Parathyroid adenoma (tissue), 2 donors: ENCODE data around the gene MPPE1.
A peak's percentile ranks its signal among the peaks of the same experiment; 100 is the strongest.

Experiments
- H2AFZ ChIP-seq: fragments of 300-600 bp; sonication (generic); one replicate; pipeline ENCODE4 v1.7.0; 2017; ENCODE audit warnings: antibody characterized with exemption, mild to moderate bottlenecking
- H3K27ac ChIP-seq: fragments of 300-600 bp; sonication (generic); one replicate; pipeline ENCODE4 v1.7.0; 2017
- H3K27me3 ChIP-seq: fragments of 300-600 bp; sonication (generic); one replicate; pipeline ENCODE4 v1.7.0; 2017; ENCODE audit warnings: low read length; ENCODE audit not compliant: control insufficient read depth, insufficient read depth
- H3K36me3 ChIP-seq: fragments of 300-600 bp; sonication (generic); one replicate; pipeline ENCODE4 v1.7.0; 2017; ENCODE audit warnings: low read length; ENCODE audit not compliant: control insufficient read depth, insufficient read depth
- H3K4me1 ChIP-seq: fragments of 300-600 bp; sonication (generic); one replicate; pipeline ENCODE4 v1.7.0; 2017; ENCODE audit warnings: control low read depth
- H3K4me2 ChIP-seq: fragments of 300-600 bp; sonication (generic); one replicate; pipeline ENCODE4 v1.7.0; 2017; ENCODE audit warnings: low read length
- H3K4me3 ChIP-seq: fragments of 300-600 bp; sonication (generic); one replicate; pipeline ENCODE4 v1.7.0; 2017; ENCODE audit warnings: low read depth, low read length
- H3K79me2 ChIP-seq: fragments of 300-600 bp; sonication (generic); one replicate; pipeline ENCODE4 v1.7.0; 2017; ENCODE audit warnings: control low read depth
- H3K9ac ChIP-seq: fragments of 300-600 bp; sonication (generic); one replicate; pipeline ENCODE4 v1.7.0; 2017; ENCODE audit warnings: mild to moderate bottlenecking
- H3K9me3 ChIP-seq: fragments of 300-600 bp; sonication (generic); one replicate; pipeline ENCODE4 v1.7.0; 2017; ENCODE audit warnings: low read length; ENCODE audit not compliant: control insufficient read depth
- CTCF ChIP-seq: fragments of 300-600 bp; sonication (generic); IDR thresholded peaks from one replicate; pipeline ENCODE4 v1.7.0; 2017; ENCODE audit warnings: antibody characterized with exemption, mild to moderate bottlenecking
- donor health status: primary hyperparathyroidism.

The MPPE1 gene

GRCh38 chr18:11872479-11873136, 35.5 kb downstream of the MPPE1 start:
- Histone ChIP-seq H3K9me3 (no peaks in the 10 kb centered on the region), H3K4me2 (no peak overlapping the region), H2AFZ (peak overlapping the region; percentile 54), H3K4me1 (no peaks in the 10 kb centered on the region), H3K27ac (no peak overlapping the region), H3K9ac (no peak overlapping the region), H3K27me3 (no peaks in the 10 kb centered on the region), H3K79me2 (no peaks in the 10 kb centered on the region), H3K36me3 (no peaks in the 10 kb centered on the region), H3K4me3 (no peak overlapping the region)
- TF ChIP-seq CTCF, result peak; percentile 64

GRCh38 chr18:11871501-11871900, 36.6 kb downstream of the MPPE1 start:
- Histone ChIP-seq H3K27me3 (no peaks in the 10 kb centered on the region), H3K36me3 (no peaks in the 10 kb centered on the region), H3K4me2 (no peak overlapping the region), H2AFZ (no peak overlapping the region), H3K4me1 (no peaks in the 10 kb centered on the region), H3K27ac (no peak overlapping the region), H3K9me3 (no peaks in the 10 kb centered on the region), H3K9ac (no peak overlapping the region), H3K79me2 (no peaks in the 10 kb centered on the region), H3K4me3 (no peak overlapping the region)
- TF ChIP-seq CTCF, result no peak

- no peak overlapping the region for H3K27ac ChIP-seq
- H3K9ac ChIP-seq, result no peak overlapping the region
- H3K79me2 ChIP-seq, result no peaks in the 10 kb centered on the region
- no peak overlapping the region for H3K4me3 ChIP-seq
- no peak overlapping the region for H3K4me2 ChIP-seq
- no peak for TF ChIP-seq CTCF
- H3K4me1 ChIP-seq, result no peaks in the 10 kb centered on the region
- H2AFZ ChIP-seq, result no peak overlapping the region
- H3K9me3 ChIP-seq, result no peaks in the 10 kb centered on the region
- no peaks in the 10 kb centered on the region for H3K27me3 ChIP-seq
- H3K36me3 ChIP-seq, result no peaks in the 10 kb centered on the region
Measured at GRCh38 chr18:11868230-11868629, 39.9 kb downstream of the MPPE1 start.

DNA sequence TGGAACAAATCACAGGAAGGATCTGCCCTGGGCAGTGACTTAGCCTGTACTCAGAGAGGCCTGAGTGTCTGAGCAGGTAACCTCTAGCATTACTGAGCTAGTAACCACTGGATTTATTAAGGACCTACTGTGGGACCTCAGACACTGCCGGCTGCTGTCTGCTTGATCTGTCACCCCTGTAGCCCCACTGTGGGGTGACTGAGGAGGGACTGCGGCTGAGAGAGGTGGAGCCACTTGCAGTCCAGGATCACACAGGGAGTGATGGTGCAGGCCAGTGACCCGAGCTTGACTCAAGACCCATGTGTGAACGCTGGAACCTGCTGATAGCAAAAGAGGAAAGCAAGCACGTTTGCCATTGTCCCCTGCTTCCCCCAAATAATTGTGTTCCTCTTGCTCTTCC, 41.4 kb downstream of the MPPE1 start:
- Histone ChIP-seq H3K36me3 (no peaks in the 10 kb centered on the region), H2AFZ (no peak overlapping the region), H3K9ac (no peak overlapping the region), H3K4me3 (no peak overlapping the region), H3K9me3 (no peaks in the 10 kb centered on the region), H3K27me3 (no peaks in the 10 kb centered on the region), H3K4me2 (no peak overlapping the region), H3K27ac (no peak overlapping the region), H3K4me1 (no peaks in the 10 kb centered on the region), H3K79me2 (no peaks in the 10 kb centered on the region)
- TF ChIP-seq CTCF, result no peak

DNA sequence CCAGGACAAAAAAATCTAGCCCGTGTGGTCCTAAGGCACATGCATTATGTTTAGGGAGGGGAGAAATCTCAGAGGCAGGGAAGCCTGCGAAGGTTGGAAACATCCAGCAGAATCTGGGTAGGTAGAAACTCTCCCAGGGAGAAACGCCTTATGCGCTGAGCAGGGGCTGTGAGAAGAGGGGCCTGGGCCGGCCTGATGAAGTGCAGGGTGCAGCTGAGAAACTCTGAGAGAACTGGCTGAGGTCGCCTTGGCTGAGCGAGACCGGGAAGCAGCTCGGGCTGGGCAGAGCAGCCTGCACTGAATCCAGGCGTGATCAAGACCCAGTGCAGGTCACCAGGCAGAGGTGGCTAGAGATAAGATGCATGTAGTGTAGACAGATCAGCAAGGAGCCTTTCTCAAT, 41.8 kb downstream of the MPPE1 start:
- Histone ChIP-seq H3K27me3 (no peaks in the 10 kb centered on the region), H3K27ac (no peak overlapping the region), H3K36me3 (no peaks in the 10 kb centered on the region), H3K4me3 (no peak overlapping the region), H3K4me1 (no peaks in the 10 kb centered on the region), H3K9ac (no peak overlapping the region), H3K4me2 (no peak overlapping the region), H3K9me3 (no peaks in the 10 kb centered on the region), H3K79me2 (no peaks in the 10 kb centered on the region), H2AFZ (no peak overlapping the region)
- TF ChIP-seq CTCF, result no peak
